ENCODE data around the gene PLCL1.

PLCL1 gene

GRCh38 chr2:197930570-197931278 is 126.3 kb downstream of the PLCL1 start:
- no peaks in the 10 kb centered on the region for H3K9me3 Mint-ChIP-seq
- no peaks in the 10 kb centered on the region for H3K36me3 Mint-ChIP-seq (ENCODE audit: insufficient read depth)
- H3K4me1 Mint-ChIP-seq: no peaks in the 10 kb centered on the region
- no peak overlapping the region for H3K27ac Mint-ChIP-seq (ENCODE audit: low read depth)
- no peaks in the 10 kb centered on the region for H3K27me3 Mint-ChIP-seq
- no peak for DNase-seq (ENCODE audit: low spot score in 2 of 2)
- no peak overlapping the region for H3K4me3 Mint-ChIP-seq
- ATAC-seq (replicated peaks; ENCODE audit: extremely low read depth, poor library complexity, severe bottlenecking): no peak

- H3K4me3 Mint-ChIP-seq: no peak overlapping the region
- H3K4me1 Mint-ChIP-seq: no peaks in the 10 kb centered on the region
- ATAC-seq (replicated peaks; ENCODE audit: extremely low read depth, poor library complexity, severe bottlenecking): no peak
- peaks cover under 1% of the 10 kb centered on the region for H3K36me3 Mint-ChIP-seq (ENCODE audit: insufficient read depth)
- no peaks in the 10 kb centered on the region for H3K27me3 Mint-ChIP-seq
- H3K9me3 Mint-ChIP-seq: no peaks in the 10 kb centered on the region
- no peak for DNase-seq (ENCODE audit: low spot score in 2 of 2)
- no peak overlapping the region for H3K27ac Mint-ChIP-seq (ENCODE audit: low read depth)
Measured at GRCh38 chr2:197931661-197932312, 127.4 kb downstream of the PLCL1 start.

DNA sequence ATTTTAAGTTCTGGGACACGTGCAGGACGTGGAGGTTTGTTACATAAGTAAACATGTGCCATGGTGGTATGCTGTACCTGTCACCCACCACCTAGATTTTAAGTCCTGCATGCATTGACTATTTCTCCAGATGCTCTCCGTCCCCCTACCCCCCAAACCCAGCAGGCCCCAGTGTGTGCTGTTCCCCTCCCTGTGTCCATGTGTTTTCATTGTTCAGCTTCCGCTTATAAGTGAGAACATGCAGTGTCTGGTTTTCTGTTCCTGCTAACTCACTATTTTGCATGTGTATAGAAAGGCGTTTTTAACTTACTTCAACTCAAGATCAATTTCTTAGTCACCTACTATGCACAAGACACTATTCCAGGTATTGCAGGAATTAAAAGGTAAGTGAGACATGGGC is 128.0 kb downstream of the PLCL1 start:
- H3K36me3 Mint-ChIP-seq (ENCODE audit: insufficient read depth): peaks cover 2% of the 10 kb centered on the region

DNA sequence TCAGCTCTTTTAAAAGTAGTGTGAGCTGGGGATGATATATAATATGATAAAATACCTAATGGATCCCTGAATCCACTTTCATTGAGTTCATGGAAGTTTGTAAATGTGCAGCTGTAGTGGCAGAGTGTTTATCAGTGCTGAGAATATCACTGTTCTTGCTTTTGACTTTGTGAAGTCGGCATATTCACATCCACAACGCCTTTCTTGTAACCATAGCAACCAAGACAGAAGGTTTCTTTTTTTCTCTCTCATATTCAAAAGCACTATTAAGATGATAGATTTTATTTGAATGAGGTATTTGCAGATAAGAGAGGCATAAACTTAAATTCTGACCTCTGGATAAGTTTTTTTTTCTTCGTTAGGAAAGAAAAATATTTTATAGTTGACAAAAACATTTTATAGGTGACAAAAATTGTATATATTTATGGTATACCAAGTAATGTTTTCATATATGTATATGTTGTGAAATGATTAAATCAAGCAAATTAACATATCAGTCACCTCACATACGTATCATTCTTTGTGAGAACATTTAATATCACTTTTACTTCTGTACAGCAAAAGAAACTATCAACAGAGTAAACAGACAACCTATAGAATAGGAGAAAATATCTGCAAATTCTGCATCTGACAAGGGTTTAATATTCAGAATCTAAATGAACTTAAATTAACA is 130.0 kb downstream of the PLCL1 start:
- no peaks in the 10 kb centered on the region for H3K4me1 Mint-ChIP-seq

More for the DNA sequence above, 128.0 kb downstream of the PLCL1 start:
- H3K9me3 Mint-ChIP-seq: no peaks in the 10 kb centered on the region
- no peak overlapping the region for H3K4me3 Mint-ChIP-seq
- no peaks in the 10 kb centered on the region for H3K27me3 Mint-ChIP-seq
- H3K4me1 Mint-ChIP-seq: no peaks in the 10 kb centered on the region
- ATAC-seq (replicated peaks; ENCODE audit: extremely low read depth, poor library complexity, severe bottlenecking) (no peak), DNase-seq (ENCODE audit: low spot score in 2 of 2) (no peak)
- H3K27ac Mint-ChIP-seq (ENCODE audit: low read depth): no peak overlapping the region

GRCh38 chr2:197934934-197935289 is 130.5 kb downstream of the PLCL1 start:
- ATAC-seq (replicated peaks; ENCODE audit: extremely low read depth, poor library complexity, severe bottlenecking): no peak

More for the DNA sequence above, 130.0 kb downstream of the PLCL1 start:
- DNase-seq (ENCODE audit: low spot score in 2 of 2) (no peak), ATAC-seq (replicated peaks; ENCODE audit: extremely low read depth, poor library complexity, severe bottlenecking) (no peak)
- no peak overlapping the region for H3K4me3 Mint-ChIP-seq
- H3K27ac Mint-ChIP-seq (ENCODE audit: low read depth): no peak overlapping the region
- no peaks in the 10 kb centered on the region for H3K9me3 Mint-ChIP-seq
- no peaks in the 10 kb centered on the region for H3K27me3 Mint-ChIP-seq
- peaks cover 2% of the 10 kb centered on the region for H3K36me3 Mint-ChIP-seq (ENCODE audit: insufficient read depth)

GRCh38 chr2:197937814-197938213 is 133.4 kb downstream of the PLCL1 start:
- Mint-ChIP-seq H3K27me3 (peaks cover 14% of the 10 kb centered on the region), H3K4me3 (no peak overlapping the region), H3K9me3 (no peaks in the 10 kb centered on the region), H3K4me1 (no peaks in the 10 kb centered on the region), H3K27ac (ENCODE audit: low read depth) (no peak overlapping the region), H3K36me3 (ENCODE audit: insufficient read depth) (peaks cover 2% of the 10 kb centered on the region)
- ATAC-seq (replicated peaks; ENCODE audit: extremely low read depth, poor library complexity, severe bottlenecking) (no peak), DNase-seq (ENCODE audit: low spot score in 2 of 2) (no peak)

More at GRCh38 chr2:197934934-197935289, 130.5 kb downstream of the PLCL1 start:
- Mint-ChIP-seq H3K4me3 (no peak overlapping the region), H3K9me3 (no peaks in the 10 kb centered on the region), H3K36me3 (ENCODE audit: insufficient read depth) (peaks cover 2% of the 10 kb centered on the region), H3K4me1 (no peaks in the 10 kb centered on the region), H3K27me3 (no peaks in the 10 kb centered on the region), H3K27ac (ENCODE audit: low read depth) (no peak overlapping the region)
- DNase-seq (ENCODE audit: low spot score in 2 of 2): no peak

- ATAC-seq (replicated peaks; ENCODE audit: extremely low read depth, poor library complexity, severe bottlenecking) (no peak), DNase-seq (ENCODE audit: low spot score in 2 of 2) (no peak)
- no peaks in the 10 kb centered on the region for H3K4me1 Mint-ChIP-seq
- H3K27me3 Mint-ChIP-seq: peaks cover 16% of the 10 kb centered on the region
- H3K9me3 Mint-ChIP-seq: no peaks in the 10 kb centered on the region
- H3K27ac Mint-ChIP-seq (ENCODE audit: low read depth): no peak overlapping the region
- H3K4me3 Mint-ChIP-seq: no peak overlapping the region
- H3K36me3 Mint-ChIP-seq (ENCODE audit: insufficient read depth): peaks cover 2% of the 10 kb centered on the region
Measured at GRCh38 chr2:197938555-197938954, 134.2 kb downstream of the PLCL1 start.

DNA sequence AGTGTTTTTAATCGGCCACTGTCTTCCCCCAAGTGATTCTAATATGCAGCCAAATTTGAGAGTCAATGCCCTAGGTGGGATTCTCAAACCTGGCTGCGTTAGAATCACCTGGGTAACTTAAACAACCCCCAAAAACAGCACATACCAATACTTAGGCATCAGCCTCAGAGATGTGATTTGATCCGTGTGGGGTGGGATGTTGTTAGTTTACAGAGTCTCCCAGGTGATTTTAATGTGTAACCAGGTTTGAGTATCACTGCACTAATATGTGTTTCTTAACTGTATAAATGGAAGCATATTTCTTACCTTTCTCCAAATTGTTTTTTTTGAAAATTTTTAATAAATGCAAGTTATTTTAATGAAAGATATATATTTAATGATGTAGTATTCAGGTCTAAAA is 135.4 kb downstream of the PLCL1 start:
- Mint-ChIP-seq H3K27ac (ENCODE audit: low read depth) (no peak overlapping the region), H3K4me3 (no peak overlapping the region), H3K4me1 (no peaks in the 10 kb centered on the region), H3K27me3 (peaks cover 16% of the 10 kb centered on the region), H3K36me3 (ENCODE audit: insufficient read depth) (peaks cover 2% of the 10 kb centered on the region), H3K9me3 (no peaks in the 10 kb centered on the region)
- ATAC-seq (replicated peaks; ENCODE audit: extremely low read depth, poor library complexity, severe bottlenecking) (no peak), DNase-seq (ENCODE audit: low spot score in 2 of 2) (no peak)

- ATAC-seq (replicated peaks; ENCODE audit: extremely low read depth, poor library complexity, severe bottlenecking) (no peak), DNase-seq (ENCODE audit: low spot score in 2 of 2) (no peak)
- H3K4me1 Mint-ChIP-seq: no peaks in the 10 kb centered on the region
- peaks cover 16% of the 10 kb centered on the region for H3K27me3 Mint-ChIP-seq
- peaks cover 2% of the 10 kb centered on the region for H3K36me3 Mint-ChIP-seq (ENCODE audit: insufficient read depth)
- no peaks in the 10 kb centered on the region for H3K9me3 Mint-ChIP-seq
- no peak overlapping the region for H3K4me3 Mint-ChIP-seq
- no peak overlapping the region for H3K27ac Mint-ChIP-seq (ENCODE audit: low read depth)
Measured at GRCh38 chr2:197940382-197940781, 136.0 kb downstream of the PLCL1 start.

- Mint-ChIP-seq H3K9me3 (no peaks in the 10 kb centered on the region), H3K36me3 (ENCODE audit: insufficient read depth) (peaks cover 1% of the 10 kb centered on the region), H3K4me1 (no peaks in the 10 kb centered on the region), H3K27me3 (peaks cover 16% of the 10 kb centered on the region), H3K4me3 (no peak overlapping the region), H3K27ac (ENCODE audit: low read depth) (no peak overlapping the region)
- DNase-seq (ENCODE audit: low spot score in 2 of 2) (no peak), ATAC-seq (replicated peaks; ENCODE audit: extremely low read depth, poor library complexity, severe bottlenecking) (no peak)
Measured at GRCh38 chr2:197941715-197942114, 137.3 kb downstream of the PLCL1 start.

- no peak overlapping the region for H3K27ac Mint-ChIP-seq (ENCODE audit: low read depth)
Measured at GRCh38 chr2:197943731-197944130, 139.3 kb downstream of the PLCL1 start.

GRCh38 chr2:197944416-197945096 is 140.2 kb downstream of the PLCL1 start:
- ATAC-seq (replicated peaks; ENCODE audit: extremely low read depth, poor library complexity, severe bottlenecking): no peak
- Mint-ChIP-seq H3K36me3 (ENCODE audit: insufficient read depth) (no peaks in the 10 kb centered on the region), H3K9me3 (no peaks in the 10 kb centered on the region), H3K27ac (ENCODE audit: low read depth) (no peak overlapping the region), H3K27me3 (peaks cover 16% of the 10 kb centered on the region), H3K4me1 (no peaks in the 10 kb centered on the region), H3K4me3 (no peak overlapping the region)
- DNase-seq (ENCODE audit: low spot score in 2 of 2): no peak

More at GRCh38 chr2:197943731-197944130, 139.3 kb downstream of the PLCL1 start:
- Mint-ChIP-seq H3K4me3 (no peak overlapping the region), H3K27me3 (peaks cover 16% of the 10 kb centered on the region), H3K9me3 (no peaks in the 10 kb centered on the region), H3K4me1 (no peaks in the 10 kb centered on the region), H3K36me3 (ENCODE audit: insufficient read depth) (no peaks in the 10 kb centered on the region)
- ATAC-seq (replicated peaks; ENCODE audit: extremely low read depth, poor library complexity, severe bottlenecking): no peak
- DNase-seq (ENCODE audit: low spot score in 2 of 2): no peak
